Suppressor macrophage treated with lipopolysaccharide for 1 hour (primary cell): Measurements from ENCODE around the gene CLDN24.

Experiments used
- DNase-seq, 3 donors: peaks; one replicate each; pipeline ENCODE4 v3.0.0-alpha.2; 2020 to 2022

The CLDN24 gene

DNA sequence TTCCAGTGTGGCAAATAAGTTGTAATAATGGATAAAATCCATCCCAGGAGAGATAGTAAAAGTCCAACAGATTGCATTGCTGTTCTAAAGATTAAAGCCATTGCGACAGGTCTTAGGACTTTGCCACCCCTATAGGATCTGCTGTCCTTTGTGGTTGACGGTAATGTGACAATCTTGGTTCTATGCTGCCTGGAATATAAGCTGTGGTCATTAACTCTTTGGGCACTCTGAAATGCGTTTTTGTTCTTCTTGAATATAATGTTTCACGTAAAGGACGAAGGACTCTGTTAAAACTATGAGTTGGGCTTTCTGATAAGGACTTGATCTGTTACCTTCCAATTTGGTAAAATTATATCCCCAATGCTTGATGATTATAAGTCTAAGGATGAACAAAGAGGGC lies at the start of gene CLDN24:
Gene CLDN24, minus strand, starts transcription at position 101 of the 400 bp plus-strand sequence. Its CDS starts 0 bp downstream, at position 101.
- DNase-seq: no peak

DNA sequence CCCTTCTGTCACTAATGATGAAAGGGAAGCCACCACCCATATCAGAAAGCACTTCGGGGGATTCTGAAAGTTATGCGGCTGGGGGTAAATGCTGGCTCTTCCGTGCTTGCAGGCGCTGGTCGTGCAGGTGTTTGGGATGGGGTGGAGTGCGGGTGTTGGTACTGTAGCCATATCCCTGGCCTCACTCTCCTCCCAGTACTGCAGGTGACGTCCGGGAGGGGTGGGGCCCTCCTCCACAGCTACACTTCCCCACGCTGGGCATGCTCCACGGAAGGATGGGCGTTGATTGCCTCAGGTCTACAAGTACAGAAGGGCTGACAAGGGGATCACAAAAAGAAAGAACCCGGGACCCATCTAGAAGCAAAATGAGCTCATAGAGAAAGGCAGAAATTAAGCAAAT lies 48.6 kb upstream of the CLDN24 start:
- DNase-seq: no peak

DNA sequence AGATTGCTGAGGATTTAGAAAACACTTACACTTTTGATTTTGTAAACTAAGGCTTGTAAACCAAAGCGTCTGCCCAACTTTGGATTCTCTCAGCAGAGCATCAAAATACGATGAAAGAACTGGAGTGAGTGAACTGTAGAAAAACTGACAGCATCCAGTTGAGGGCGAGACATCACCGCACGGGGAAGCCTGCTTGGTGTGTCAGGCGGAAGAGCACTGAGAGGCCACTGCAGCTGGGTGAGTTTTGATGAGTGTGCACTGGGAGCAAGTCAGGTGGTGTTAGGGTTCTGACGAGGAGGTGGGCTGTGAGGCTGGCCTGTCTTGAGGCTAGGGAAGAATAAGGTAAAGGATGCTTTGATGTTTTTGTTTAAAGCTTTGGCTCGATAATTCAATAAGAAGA lies 46.8 kb upstream of the CLDN24 start:
- DNase-seq: no peak

DNA sequence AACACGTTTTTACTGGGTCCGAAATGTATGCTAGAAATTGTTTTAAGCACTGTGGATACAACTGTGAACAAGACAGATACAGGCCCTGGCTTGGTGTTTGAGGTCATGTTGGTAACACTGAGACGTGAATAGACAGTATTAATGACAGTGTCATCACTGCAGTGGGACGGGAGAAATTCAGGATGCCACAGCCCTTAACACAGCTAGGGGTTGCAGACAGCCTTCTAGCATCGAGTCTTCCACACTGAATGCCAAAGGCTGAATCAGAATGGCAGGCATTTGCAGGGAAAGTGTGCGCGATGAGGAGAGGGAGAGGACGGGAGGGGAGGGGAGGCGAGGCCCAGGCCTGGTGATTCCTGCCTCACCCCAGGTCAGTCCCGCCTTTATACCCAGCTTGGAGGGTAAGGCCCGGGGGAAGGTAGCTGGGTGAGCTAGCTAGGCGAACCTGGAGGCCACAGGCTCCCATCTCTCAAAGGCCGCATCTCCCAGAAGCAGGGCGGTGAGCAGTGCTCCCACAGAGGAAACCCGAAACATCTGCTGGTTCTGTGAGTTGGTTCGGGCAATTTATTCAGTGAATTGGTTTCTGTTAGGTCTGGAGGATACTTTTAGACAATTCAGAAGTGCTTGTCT lies 44.1 kb upstream of the CLDN24 start:
- no peak for DNase-seq

DNA sequence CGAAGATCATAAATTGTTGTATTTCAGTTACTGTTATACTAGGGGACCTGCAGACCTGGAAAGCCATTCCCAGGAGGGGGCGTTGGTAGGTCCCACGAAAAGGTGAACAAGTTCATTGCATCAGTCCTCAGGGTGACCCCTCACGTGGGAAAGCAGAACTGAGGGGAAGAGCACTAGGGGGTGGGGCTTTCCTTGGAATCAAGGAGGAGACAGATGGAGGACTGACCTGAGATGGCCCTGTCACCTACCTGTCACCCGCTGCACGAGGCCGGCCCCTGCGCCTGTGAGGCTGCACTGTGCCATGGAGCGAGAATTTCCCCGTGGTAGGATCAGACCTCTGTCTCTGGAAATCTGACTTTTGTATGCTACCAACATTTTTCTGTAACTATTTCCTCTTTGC lies 41.8 kb upstream of the CLDN24 start:
- DNase-seq: no peak

DNA sequence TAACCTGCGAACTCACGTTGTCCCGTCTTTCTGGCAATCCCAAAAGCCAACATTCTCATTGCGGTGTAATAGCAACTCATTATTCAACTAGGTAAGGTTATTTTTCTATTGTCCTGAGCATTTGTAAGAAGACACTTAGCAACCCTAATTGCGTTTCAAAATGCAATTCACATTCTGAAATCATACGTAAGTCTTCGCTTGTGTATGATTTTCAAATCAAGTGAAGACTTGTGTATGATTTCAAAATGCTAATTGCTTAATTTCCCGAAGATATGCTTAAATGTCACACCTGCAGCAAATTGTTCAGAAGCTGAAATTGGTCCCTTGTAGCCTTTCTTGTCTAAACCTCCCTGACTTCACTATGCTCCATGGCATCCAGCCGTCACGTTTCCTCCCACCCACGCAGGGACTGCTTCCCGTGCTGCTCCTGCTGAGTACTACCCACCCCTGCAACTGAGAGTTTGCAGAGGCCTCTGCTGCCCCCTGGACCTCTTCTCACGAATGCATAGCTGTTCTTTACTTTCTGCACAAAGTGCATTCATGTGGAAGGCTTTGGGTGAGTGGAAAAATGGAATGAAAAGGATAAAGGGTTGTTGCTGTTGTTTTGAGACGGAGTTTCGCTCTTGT lies 40.8 kb upstream of the CLDN24 start:
- no peak for DNase-seq

DNA sequence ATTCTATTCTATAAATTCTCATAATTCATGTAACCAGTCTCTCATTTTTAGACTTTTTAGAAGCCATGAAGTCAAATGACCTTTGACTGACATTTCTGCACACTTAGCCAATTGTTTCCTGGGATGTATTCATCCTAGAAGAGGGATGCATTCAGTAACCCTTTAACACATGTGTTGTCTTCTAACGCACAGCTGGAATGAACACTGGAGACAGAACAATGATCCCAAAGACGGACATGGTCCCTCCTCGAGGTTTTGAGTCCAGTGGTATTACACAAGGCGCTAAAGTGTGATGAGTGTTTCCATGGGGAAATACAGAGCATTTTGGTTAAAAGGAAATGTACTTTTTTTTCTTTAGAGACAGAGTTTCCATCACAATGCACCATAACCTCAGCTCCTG lies 39.8 kb upstream of the CLDN24 start:
- DNase-seq: no peak

DNA sequence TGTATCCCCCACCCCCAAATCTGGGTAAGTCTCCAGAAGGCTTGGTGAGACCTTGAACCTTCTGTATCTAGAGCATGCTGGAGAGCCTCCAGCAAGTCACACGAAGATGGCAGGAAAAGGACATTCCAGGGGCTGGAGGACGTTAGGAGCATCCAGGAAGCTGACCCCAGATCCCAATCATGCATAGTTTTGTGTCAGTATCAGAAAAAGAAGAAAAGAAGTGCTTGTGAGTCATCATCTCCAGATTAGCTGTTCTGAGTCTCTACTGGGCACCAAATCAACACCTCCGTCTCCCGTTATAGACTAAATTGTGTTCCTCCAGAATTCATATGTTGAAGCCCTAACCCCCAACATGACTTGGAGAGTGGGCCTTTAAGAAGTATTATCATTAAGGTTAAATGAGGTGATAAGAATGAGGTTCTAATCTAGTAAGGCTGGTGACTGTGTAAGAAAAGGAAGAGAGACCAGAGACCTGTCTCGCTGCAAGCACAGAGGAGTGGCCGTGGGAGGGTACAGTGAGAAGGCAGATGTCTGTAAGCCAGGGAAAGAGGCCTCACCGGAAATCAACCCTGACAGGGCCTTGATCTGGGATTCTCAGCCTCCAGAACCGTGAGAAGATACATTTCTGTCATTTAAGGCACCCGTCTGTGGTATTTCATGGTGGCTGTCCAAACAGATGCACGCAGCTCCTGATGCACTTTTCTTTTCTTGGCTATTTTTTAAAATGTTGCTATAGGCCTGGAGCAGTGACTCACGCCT lies 38.1 kb upstream of the CLDN24 start:
- no peak for DNase-seq

DNA sequence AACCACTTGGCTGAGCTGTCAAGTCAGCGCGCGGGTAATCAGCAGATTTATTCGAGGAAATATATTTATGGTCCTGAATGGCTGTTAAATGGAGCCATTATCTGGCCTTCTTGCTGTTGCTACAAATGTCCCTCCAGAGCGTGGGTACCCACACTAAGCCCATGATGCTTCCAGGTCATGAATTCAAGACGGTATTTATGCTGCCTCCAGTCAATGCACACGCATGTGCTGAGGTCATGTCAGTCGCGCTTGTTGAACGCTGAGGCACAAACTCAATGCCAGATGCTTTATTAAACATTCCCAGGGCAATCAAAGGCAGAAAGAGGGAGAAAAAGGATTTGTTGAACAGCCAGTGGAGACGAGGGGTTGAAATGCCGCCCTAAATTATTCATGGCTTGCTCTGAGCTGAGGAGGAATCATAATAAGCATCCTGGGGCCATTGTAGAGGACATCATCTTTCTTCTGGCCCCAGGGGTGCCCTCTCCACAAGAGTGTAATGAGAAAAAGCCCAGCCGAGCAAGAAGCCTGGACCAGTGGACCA lies 36.1 kb upstream of the CLDN24 start:
- DNase-seq: no peak

DNA sequence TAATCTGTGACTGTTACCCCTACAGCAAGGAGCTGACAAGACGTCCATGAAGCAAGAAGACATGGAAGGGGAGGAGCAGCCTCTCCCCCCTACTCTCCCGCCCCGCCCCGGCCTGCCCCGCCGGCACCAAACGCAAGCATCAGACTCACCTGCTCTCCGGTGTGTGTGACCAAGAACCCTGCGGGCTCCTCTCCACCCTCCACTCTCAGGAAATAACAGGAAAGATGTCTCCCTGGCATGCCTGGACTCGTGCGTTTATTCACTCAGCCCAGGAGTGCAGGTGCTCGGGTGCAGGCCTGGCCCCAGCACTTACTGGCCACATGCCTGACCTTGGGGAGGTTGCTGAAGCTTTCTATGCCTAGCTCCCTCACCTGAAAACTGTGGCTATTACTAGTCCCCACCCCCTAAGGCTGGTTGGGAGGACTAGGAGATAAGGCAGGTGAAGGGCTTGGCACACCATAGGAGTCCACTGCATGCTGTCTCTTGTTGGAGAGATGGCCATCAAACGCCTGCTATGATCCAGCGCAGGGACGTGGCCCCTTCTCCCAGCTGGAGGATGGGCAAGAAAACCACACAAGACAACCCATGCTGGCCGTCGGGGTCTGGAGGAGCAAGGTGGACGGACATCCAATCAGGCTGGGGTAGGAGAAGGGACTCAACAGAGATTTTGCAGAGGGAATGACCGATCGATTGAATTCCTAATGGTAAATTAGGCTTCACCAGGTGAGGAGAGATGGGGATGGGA lies 34.9 kb upstream of the CLDN24 start:
- no peak for DNase-seq

DNA sequence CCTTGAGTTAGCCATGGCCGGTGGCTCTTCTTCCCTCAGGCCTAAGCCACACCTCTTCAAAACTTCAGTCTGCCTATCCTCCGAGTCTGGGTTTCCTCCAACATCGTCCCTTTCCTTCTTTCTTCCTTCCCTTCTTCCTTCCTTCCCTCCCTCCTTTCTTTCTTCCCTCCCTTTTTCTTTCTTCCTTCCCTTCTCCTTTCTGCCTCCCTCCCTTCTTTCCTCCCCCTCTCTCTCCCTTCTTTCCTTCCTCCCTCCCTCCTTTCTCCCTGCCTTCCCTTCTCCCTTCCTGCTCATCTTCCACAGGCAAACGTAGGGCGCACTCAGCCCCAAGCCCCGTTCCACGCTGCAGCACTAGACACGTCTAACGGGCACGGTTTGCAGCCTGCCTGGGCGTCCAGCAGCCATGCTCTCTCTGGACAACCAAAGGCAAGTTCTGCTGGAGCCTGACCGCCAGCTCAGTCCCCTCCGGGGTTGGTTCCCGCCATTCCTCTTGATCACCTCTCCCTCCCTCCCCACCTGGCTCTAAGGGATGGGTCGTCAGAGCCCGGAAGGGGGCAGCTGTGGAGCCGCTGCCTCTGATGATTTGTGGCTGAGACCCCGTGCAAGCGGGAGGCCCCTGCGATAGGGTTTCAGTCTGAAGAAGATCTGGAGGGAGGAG lies 34.1 kb upstream of the CLDN24 start:
- DNase-seq: no peak

DNA sequence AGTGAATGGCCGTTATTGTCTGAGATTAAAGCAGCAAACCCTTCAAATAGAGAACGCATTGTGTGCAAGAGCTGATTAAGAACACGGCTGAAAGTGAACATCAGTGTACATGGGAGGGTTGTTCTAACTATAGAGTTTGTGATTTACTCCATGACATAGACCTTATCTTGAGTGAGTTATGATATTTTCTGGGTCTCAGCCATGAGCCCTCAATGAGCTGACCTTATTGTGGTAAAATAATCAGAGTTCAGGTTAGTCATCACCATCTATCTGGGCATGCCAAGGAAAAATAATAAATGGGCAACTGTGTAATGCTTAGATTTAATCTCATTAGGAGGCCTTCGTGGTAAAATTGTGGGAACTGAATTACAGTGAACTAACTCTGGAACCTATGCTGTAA lies 33.2 kb upstream of the CLDN24 start:
- no peak for DNase-seq

DNA sequence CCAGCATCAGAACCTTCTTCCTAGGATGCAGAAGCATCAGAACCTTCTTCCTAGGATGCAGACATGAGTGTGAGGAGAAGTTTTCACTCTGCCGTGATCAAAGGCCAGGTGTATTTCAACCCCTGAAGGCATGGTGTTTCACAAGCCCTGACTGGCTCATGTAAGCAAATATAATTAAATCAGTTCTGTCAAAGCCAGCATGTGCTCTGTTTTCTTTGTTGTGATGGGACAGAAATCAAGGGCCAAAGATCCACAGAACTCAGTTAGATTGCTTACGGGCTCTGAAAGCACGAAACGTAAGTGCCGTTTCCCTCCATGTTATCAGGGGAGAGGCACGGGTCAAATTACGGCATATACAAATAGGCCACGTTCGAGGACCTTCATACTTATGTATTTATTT lies 32.0 kb upstream of the CLDN24 start:
- no peak for DNase-seq

DNA sequence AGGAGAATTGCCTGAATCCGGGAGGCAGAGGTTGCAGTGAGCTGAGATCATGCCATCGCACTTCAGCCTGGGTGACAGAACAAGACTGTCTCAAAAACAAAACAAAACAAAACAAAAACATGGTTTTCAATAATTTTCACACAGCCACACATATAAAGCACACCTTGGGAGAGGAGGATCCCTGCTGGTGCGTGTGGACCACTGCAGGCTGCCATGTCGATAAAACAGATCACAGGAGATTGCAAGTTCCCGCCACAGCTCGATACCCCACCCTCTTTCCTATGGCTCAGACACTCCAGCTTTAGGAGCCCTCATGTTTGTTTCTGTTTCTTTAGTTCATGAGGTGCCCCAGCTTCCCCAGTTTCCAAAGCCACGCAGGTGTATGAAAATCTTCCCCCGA lies 31.3 kb upstream of the CLDN24 start:
- DNase-seq: no peak

DNA sequence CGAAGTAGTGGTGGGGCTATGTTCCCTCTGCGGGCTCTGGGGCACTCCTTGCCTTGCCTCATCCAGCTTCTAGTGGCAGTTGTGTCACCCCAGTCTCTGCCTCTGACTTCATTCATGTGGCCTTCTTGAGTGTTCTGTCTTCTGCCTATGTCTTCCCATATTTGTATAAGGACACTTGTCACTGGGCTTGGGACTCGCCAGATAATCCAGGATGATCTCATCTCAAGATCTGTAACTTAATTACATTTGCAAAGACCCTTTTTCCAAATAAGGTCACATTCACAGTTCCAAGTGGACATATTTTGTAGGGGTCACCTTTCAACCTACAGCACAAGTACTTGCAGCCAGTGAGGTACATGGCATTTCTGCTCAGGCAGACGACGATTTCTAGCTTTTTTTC lies 30.3 kb upstream of the CLDN24 start:
- no peak for DNase-seq

DNA sequence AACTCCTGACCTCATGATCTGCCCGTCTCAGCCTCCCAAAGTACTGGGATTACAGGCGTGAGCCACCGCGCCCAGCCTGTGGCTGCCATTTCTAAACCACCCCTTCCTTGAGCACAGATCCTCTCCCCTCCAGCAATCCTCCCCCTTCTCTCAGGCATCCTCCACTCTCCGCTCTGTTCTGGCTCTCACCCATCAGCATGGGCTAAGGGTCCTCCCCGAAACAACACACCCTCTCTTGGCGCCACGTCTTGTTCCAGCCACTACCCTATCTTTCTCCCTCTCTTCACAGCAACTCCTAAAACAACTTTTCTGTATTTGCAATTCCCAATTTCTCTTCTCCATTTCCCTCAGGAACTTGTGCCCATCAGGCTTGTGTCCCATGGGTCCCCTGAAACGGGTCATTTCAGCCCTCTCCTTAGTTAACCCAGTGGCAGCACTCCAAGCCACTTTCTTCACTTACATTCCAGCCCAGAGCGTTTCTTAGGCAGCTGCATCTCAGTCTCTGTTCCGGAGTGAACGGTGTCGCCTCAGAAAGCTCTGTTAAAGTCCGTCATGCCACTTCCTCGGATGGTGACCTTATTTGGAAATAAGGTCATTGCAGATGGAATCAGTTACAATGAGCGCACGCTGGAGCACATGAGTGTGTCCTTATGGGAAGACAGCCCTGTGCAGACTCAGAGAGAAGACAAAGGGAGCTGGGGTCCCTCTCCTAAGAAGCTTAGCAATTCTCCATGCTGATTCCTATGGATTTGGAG lies 28.3 kb upstream of the CLDN24 start:
- DNase-seq: no peak

DNA sequence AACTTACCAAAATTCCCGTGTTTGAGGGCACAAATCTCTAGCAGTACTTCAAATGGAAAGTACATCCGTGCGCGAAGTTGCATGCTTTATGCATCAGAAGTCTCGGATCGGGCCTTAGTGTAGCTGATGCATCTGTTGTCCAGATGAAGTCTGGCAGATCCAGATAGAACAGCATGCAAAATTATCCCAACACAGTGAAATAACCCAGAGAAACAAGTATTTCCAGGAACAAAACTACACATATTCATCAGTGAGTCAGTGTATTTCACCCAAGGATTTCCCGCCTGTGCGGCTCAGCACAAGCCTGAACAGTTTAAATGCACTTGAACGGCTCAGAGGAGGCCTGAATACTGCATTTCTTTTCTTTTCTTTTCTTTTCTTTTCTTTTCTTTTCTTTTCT lies 27.4 kb upstream of the CLDN24 start:
- DNase-seq: peak; percentile 42 to 79 (median 52)

DNA sequence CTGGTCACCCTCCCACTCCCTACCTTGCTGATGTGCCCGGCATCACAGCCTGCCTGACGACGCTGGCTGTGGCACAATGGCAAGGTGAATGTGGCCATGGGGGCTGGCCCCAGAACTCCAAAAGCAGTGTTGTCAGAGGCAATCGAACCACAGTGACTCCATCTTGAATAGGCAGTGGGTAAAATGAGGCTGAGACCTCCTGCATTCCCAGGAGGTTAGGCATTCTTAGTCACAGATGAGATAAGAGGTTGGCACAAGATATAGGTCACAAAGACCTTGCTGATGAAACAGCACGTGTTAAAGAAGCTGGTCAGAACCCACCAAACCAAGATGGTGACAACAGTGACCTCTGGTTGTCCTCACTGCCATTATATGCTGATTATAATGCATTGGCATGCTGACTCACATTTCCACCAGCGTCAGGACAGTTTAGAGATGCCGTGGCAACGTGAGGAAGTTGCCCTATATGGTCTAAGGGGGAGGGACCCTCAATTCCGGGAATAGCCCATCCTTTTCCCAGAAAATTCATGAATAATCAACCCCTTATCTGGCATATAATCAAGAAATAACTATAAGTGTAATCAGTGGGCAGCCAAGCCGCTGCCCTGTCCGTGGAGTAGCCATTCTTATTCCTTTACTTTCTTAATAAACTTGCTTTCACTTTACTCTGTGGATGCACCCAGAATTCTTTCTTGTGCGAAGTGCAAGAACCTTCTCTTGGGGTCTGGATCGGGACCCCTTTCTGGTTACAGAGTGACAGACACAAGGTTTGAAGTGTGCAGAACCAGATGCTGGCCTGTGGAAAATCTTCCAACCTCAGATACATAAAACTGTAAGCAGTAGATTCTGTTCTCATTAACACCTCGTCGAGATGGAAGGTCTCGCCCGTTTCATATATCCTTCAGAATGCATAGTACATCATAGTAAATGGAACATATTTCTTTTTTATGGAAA lies 26.8 kb upstream of the CLDN24 start:
- DNase-seq: peak; percentile 69 to 95 (median 79)

DNA sequence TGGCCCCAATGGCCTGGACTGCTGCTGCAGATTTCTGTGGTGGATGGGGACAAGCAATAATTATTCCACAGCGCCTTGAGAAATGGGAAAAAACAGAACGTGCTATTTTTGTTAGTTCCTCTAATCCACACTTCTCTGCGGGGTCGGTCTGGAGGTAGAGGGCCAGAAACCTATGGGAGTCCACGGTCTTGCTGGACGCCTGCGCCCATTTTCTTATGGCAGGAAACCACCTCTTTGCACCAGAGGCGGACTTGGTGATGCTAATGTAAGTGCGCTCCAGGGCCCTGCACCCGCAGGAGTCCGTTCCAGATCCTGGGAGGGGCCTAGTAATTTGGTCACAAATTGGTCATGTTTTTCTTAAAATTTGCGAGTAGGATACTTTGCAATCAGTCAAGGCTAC lies 25.9 kb upstream of the CLDN24 start:
- peak in 2 of 3 donors; percentile 16 to 22 for DNase-seq

DNA sequence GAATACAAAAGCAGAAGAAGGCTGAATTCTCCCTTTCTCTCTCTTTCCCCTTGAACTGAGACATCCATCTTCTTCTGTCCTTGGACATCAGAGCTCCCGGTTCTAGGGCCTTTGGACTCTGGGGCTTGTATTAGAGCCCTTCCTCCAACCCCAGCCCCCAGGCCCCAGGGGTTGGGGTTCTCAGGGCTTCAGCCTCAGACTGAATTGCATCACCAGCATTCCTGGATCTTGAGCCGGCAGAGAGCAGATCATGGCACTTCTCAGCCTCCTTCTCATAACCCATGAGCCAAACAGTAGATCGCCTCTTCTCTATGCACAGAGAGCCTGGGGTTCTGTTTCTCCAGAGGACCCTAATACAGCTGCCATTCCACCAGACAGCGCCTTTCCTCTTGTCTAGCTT lies 25.3 kb upstream of the CLDN24 start:
- no peak for DNase-seq

DNA sequence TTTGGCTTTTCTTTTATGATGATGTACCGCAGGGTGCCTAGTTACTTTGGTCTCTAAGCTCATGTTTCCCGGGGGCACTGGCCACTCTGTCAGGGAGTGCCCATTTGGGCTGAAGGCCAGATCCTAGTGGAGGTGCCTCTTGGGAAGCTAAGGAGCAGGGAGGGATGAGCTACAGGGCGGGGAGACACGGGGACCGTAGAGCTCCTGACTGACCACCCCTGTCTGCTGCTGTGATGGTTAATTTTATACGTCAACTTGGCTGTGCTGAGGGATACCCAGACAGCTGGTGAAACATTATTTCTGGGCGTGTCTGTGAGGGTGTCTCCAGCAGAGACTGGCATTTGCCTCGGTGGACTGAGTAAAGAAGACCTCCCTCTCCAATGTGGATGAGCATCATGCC lies 24.9 kb upstream of the CLDN24 start:
- DNase-seq: no peak
